ENCODE results near the gene KIF5A. TPM values are rescaled to one million over a fixed set of nuclear protein-coding genes. Genes with fewer than 3 reads are reported as not detected.

KIF5A gene
- total RNA-seq, 1 experiment from 2014 or later, result 0.05 TPM

- no peak overlapping the region for H3K27ac Mint-ChIP-seq (ENCODE audit: unreplicated experiment)
- Histone ChIP-seq H3K27me3 (replicated peaks; ENCODE audit: control insufficient read depth, insufficient read depth, low read length) (peaks cover 4% of the 10 kb centered on the region), H3K9me3 (no peaks in the 10 kb centered on the region), H3K4me3 (ENCODE audit: low read depth, low read length) (no peak overlapping the region), H3K4me1 (no peaks in the 10 kb centered on the region; the same call in 1 of the 2 replicates), H3K36me3 (ENCODE audit: control insufficient read depth, insufficient read depth, low read length) (no peaks in the 10 kb centered on the region)
- intact Hi-C loops (cut with micrococcal nuclease; ENCODE audit: unreplicated experiment), result no loop called here
- no peak overlapping the region for H3K4me3 Mint-ChIP-seq (ENCODE audit: unreplicated experiment)
- no TSS peak for BruUV-seq (replicated peaks)
- peaks cover 19% of the 10 kb centered on the region for H3K27me3 Mint-ChIP-seq (ENCODE audit: insufficient read depth, unreplicated experiment)
- ChIA-PET POLR2A (no interaction called here), CTCF (interaction anchor here (3.0 kb wide), 1 partner anchor 36 kb away, joined by 20 read pairs; no protein-coding TSS in a partner anchor)
- DNase-seq, result no peak
- H3K4me1 Mint-ChIP-seq (ENCODE audit: low read depth, unreplicated experiment), result peaks cover 7% of the 10 kb centered on the region
- no peak for TF ChIP-seq CTCF (IDR thresholded peaks at IDR 0.05; ENCODE audit: insufficient read depth in 1 of 2, low read depth in 1 of 2, low read length in 1 of 2, severe bottlenecking in 1 of 2, unreplicated experiment in 1 of 2)
- H3K36me3 Mint-ChIP-seq (ENCODE audit: insufficient read depth, unreplicated experiment), result no peaks in the 10 kb centered on the region
- no peaks in the 10 kb centered on the region for H3K9me3 Mint-ChIP-seq (ENCODE audit: unreplicated experiment)
These were observed 69.2 kb downstream of the KIF5A start for GRCh38 chr12:57618966-57619433.

- no peaks in the 10 kb centered on the region for H3K36me3 Mint-ChIP-seq (ENCODE audit: insufficient read depth, unreplicated experiment)
- ChIA-PET CTCF (interaction anchor here (1.7 to 3.0 kb wide), 2 partner anchors 35 to 36 kb away, joined by 10 to 20 read pairs; no protein-coding TSS in a partner anchor), POLR2A (no interaction called here)
- Histone ChIP-seq H3K27me3 (replicated peaks; ENCODE audit: control insufficient read depth, insufficient read depth, low read length) (peaks cover 4% of the 10 kb centered on the region), H3K36me3 (ENCODE audit: control insufficient read depth, insufficient read depth, low read length) (no peaks in the 10 kb centered on the region), H3K4me1 (no peaks in the 10 kb centered on the region; the same call in 1 of the 2 replicates), H3K4me3 (ENCODE audit: low read depth, low read length) (no peak overlapping the region), H3K9me3 (no peaks in the 10 kb centered on the region)
- DNase-seq, result no peak
- intact Hi-C loops (cut with micrococcal nuclease; ENCODE audit: unreplicated experiment), result loop anchor here (5.0 kb wide), 1 partner anchor 97 kb away; the partner anchor contains the start of genes DDIT3 and MBD6
- no peak for TF ChIP-seq CTCF (IDR thresholded peaks at IDR 0.05; ENCODE audit: insufficient read depth in 1 of 2, low read depth in 1 of 2, low read length in 1 of 2, severe bottlenecking in 1 of 2, unreplicated experiment in 1 of 2)
- peaks cover 23% of the 10 kb centered on the region for H3K27me3 Mint-ChIP-seq (ENCODE audit: insufficient read depth, unreplicated experiment)
- H3K4me1 Mint-ChIP-seq (ENCODE audit: low read depth, unreplicated experiment), result peaks cover 7% of the 10 kb centered on the region
- no TSS peak for BruUV-seq (replicated peaks)
- H3K9me3 Mint-ChIP-seq (ENCODE audit: unreplicated experiment), result no peaks in the 10 kb centered on the region
- H3K27ac Mint-ChIP-seq (ENCODE audit: unreplicated experiment), result no peak overlapping the region
- H3K4me3 Mint-ChIP-seq (ENCODE audit: unreplicated experiment), result no peak overlapping the region
These were observed 69.8 kb downstream of the KIF5A start for GRCh38 chr12:57619434-57620244.

DNA sequence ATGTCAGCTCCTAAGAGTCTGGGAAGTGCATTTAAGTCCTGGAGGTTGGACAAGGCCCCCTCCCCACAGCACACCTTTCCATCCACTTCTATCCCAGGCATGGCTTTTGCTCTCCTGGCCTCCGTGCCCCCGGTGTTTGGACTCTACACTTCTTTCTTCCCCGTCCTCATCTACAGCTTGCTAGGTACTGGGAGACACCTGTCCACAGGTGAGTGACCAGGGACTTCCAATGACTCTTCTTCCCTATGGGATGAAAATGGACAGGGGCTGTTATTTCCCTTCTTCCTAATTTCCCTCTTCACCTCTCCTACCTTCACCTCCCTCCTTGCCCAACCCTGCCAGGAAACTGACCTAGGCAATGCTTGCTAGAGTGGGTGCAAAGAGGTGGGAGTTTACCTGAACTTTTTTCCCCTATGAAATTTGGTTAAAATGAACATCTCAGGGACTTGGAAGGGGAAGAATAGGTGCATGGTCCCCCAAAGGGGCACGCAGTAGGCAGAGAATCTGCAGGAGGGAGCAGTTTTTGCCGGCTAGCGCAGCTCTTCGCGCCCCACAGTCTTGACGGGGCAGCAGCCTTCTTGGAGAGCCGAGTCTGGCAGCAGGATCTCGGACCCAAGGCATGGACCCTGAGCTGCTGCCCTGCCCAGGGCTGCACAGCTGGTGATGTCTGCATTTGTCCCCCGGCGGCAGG, 70.5 kb downstream of the KIF5A start:
- H3K36me3 ChIP-seq (ENCODE audit: control insufficient read depth, insufficient read depth, low read length), result no peaks in the 10 kb centered on the region
- TF ChIP-seq CTCF (IDR thresholded peaks at IDR 0.05; ENCODE audit: insufficient read depth in 1 of 2, low read depth in 1 of 2, low read length in 1 of 2, severe bottlenecking in 1 of 2, unreplicated experiment in 1 of 2), result no peak
- intact Hi-C loops (cut with micrococcal nuclease; ENCODE audit: unreplicated experiment), result loop anchor here (5.0 kb wide), 1 partner anchor 98 kb away; the partner anchor contains the start of genes DDIT3 and MBD6
- Mint-ChIP-seq H3K4me3 (ENCODE audit: unreplicated experiment) (peak overlapping the region; percentile 75), H3K36me3 (ENCODE audit: insufficient read depth, unreplicated experiment) (no peaks in the 10 kb centered on the region), H3K9me3 (ENCODE audit: unreplicated experiment) (no peaks in the 10 kb centered on the region), H3K27me3 (ENCODE audit: insufficient read depth, unreplicated experiment) (peaks cover 26% of the 10 kb centered on the region), H3K27ac (ENCODE audit: unreplicated experiment) (no peak overlapping the region), H3K4me1 (ENCODE audit: low read depth, unreplicated experiment) (peaks cover 7% of the 10 kb centered on the region)
- H3K4me1 ChIP-seq, result no peaks in the 10 kb centered on the region; the same call in 1 of the 2 replicates
- BruUV-seq (replicated peaks), result no TSS peak
- DNase-seq, result no peak
- no peaks in the 10 kb centered on the region for H3K9me3 ChIP-seq
- ChIA-PET POLR2A (no interaction called here), CTCF (interaction anchor here (0.8 to 3.0 kb wide), 4 partner anchors 12 to 41 kb away, joined by 3 to 20 read pairs (median 6); partner anchors contain the start of gene B4GALNT1)
- H3K27me3 ChIP-seq (replicated peaks; ENCODE audit: control insufficient read depth, insufficient read depth, low read length), result peaks cover 4% of the 10 kb centered on the region
- H3K4me3 ChIP-seq (ENCODE audit: low read depth, low read length), result no peak overlapping the region

Data from Caco-2 (cell line).